H1 (cell line): ENCODE measurements around the gene PPM1F. TPM values are rescaled to one million over a fixed set of nuclear protein-coding genes. Genes with fewer than 3 reads are reported as not detected.

Source experiments
- SIX5 ChIP-seq: IDR thresholded peaks from 2 replicates; pipeline ENCODE4 v1.6.1; 2011; ENCODE audit warnings: mild to moderate bottlenecking, low read depth, low read length
- polyA plus RNA-seq, 7 experiments: library from polyadenylated mRNA; depleted of rRNA in 3 of 7; stranded (reverse) in 5 of 7; unstranded in 2 of 7; fragments of >200 nt in 5 of 7; fragments of 200-250 nt in 2 of 7; gene quantifications; 1 replicate in 5 of 7; 2 replicates in 1 of 7; 4 replicates in 1 of 7; pipeline versions ENCODE4 v1.2.1 to v1.2.3, GENCODE V29; 2011 to 2013; ENCODE audit warnings: missing spikeins in 2 of 7, mixed read lengths in 2 of 7
- total RNA-seq: library from RNA; stranded (reverse); fragmentation: NEBNext Ultra II Directional; extraction: Animal tissue kit (Norgen Biotek cat#: 25700); gene quantifications from 2 replicates; pipeline ENCODE4 v1.2.1, GENCODE V29; 2021

Gene PPM1F
- total and polyA plus RNA-seq, 2 of the 8 experiments (the other 6 are each of a cell fraction or from before 2014, with no cell fraction given): 12.4 to 22.8 TPM

- TF ChIP-seq SIX5: peak; percentile 26; the same call in 1 of the 2 replicates
Observed at GRCh38 chr22:21982338-21982965, 29.8 kb upstream of the PPM1F start, which contains the start of gene TOP3B (continued).
